DND-41 (cell line): Measurements from ENCODE around the gene OR2V2.
"Not testable (repeated sequence)": the region's sequence is repeated elsewhere in the genome, so short reads cannot be mapped to it uniquely, and the experiment has no call there.

Experiments
- ATAC-seq: fragments of 200-7000 bp; cut with Tn5 transposase; 3 replicates; pipeline ENCODE4 v1.9.1; 2021; ENCODE audit warnings: low read depth; ENCODE audit not compliant: insufficient read depth
- DNase-seq: peaks from one replicate; pipeline ENCODE4 v3.0.0-alpha.2; 2020
- H2AFZ ChIP-seq: 2 replicates; pipeline ENCODE4 v1.6.0; 2012; ENCODE audit warnings: low read depth, low read length
- H3K27ac ChIP-seq: 2 replicates; pipeline ENCODE4 v1.5.1; 2012; ENCODE audit warnings: low read length, inconsistent platforms
- H3K27me3 ChIP-seq: fragments of 200-600 bp; sonication (generic); 2 replicates; pipeline ENCODE4 v1.6.0; 2012; ENCODE audit warnings: low read length, mild to moderate bottlenecking, inconsistent platforms; ENCODE audit not compliant: insufficient read depth, poor library complexity
- H3K36me3 ChIP-seq: 2 replicates; pipeline ENCODE4 v1.5.1; 2012; ENCODE audit warnings: low read length, inconsistent platforms; ENCODE audit not compliant: insufficient read depth
- H3K4me1 ChIP-seq: 2 replicates; pipeline ENCODE4 v1.5.1; 2012; ENCODE audit warnings: mild to moderate bottlenecking, low read length; ENCODE audit not compliant: insufficient read depth
- H3K4me2 ChIP-seq: 2 replicates; pipeline ENCODE4 v1.6.0; 2012; ENCODE audit warnings: mild to moderate bottlenecking, moderate library complexity, low read length, inconsistent platforms; ENCODE audit not compliant: insufficient read depth
- H3K4me3 ChIP-seq, 2 experiments: fragments of 200-600 bp in 1 of 2; shearing (Covaris generic) in 1 of 2; 2 replicates each; pipeline ENCODE4 v1.5.1; 2012 to 2016; ENCODE audit warnings: inconsistent platforms in 2 of 2, low read length in 2 of 2, mild to moderate bottlenecking in 2 of 2, low read depth in 1 of 2, moderate library complexity in 1 of 2
- H3K79me2 ChIP-seq: 2 replicates; pipeline ENCODE4 v1.6.0; 2012; ENCODE audit warnings: low read length, inconsistent platforms; ENCODE audit not compliant: insufficient read depth
- H3K9ac ChIP-seq: 2 replicates; pipeline ENCODE4 v1.6.0; 2012; ENCODE audit warnings: low read depth, mild to moderate bottlenecking, inconsistent platforms, low read length, moderate library complexity
- H3K9me3 ChIP-seq: 2 replicates; pipeline ENCODE4 v1.5.1; 2012; ENCODE audit warnings: low read length, moderate library complexity, mild to moderate bottlenecking, inconsistent platforms; ENCODE audit not compliant: insufficient read depth, severe bottlenecking
- H4K20me1 ChIP-seq: 2 replicates; pipeline ENCODE4 v1.6.0; 2012; ENCODE audit warnings: low read length; ENCODE audit not compliant: insufficient read depth
- CTCF ChIP-seq: IDR thresholded peaks from 2 replicates; pipeline ENCODE4 v1.5.1; 2012; ENCODE audit warnings: borderline replicate concordance, low read length, moderate library complexity, mild to moderate bottlenecking; ENCODE audit not compliant: poor library complexity, severe bottlenecking; ENCODE audit errors: extremely low read depth
- EZH2 ChIP-seq: IDR thresholded peaks from 3 replicates; pipeline ENCODE4 v1.6.1; 2012; ENCODE audit warnings: borderline replicate concordance, low read depth, mild to moderate bottlenecking, moderate library complexity, low read length, inconsistent platforms; ENCODE audit not compliant: severe bottlenecking

The OR2V2 gene

GRCh38 chr5:181166812-181167733 is 19.7 kb downstream of the OR2V2 start:
- H3K27me3 ChIP-seq = peaks cover 4% of the 10 kb centered on the region
- no peak for ATAC-seq
- H3K9me3 ChIP-seq = no peaks in the 10 kb centered on the region
- no peaks in the 10 kb centered on the region for H3K36me3 ChIP-seq
- TF ChIP-seq CTCF = no peak
- TF ChIP-seq EZH2 = no peak
- no peak overlapping the region for H2AFZ ChIP-seq
- H3K4me1 ChIP-seq = peaks cover 5% of the 10 kb centered on the region
- H3K4me3 ChIP-seq = no peak overlapping the region
- H3K4me2 ChIP-seq = no peak overlapping the region
- H3K27ac ChIP-seq = no peak overlapping the region
- no peak for DNase-seq
- H3K9ac ChIP-seq = no peak overlapping the region
- no peaks in the 10 kb centered on the region for H4K20me1 ChIP-seq
- no peaks in the 10 kb centered on the region for H3K79me2 ChIP-seq

GRCh38 chr5:181167814-181168488 is 20.6 kb downstream of the OR2V2 start:
- H2AFZ ChIP-seq = no peak overlapping the region
- no peaks in the 10 kb centered on the region; the same call in 1 of the 2 replicates for H3K4me1 ChIP-seq
- H3K4me2 ChIP-seq = no peak overlapping the region
- H4K20me1 ChIP-seq = no peaks in the 10 kb centered on the region
- no peak overlapping the region for H3K4me3 ChIP-seq
- H3K27ac ChIP-seq = no peak overlapping the region
- DNase-seq = peak; percentile 39
- no peak for TF ChIP-seq EZH2
- TF ChIP-seq CTCF = peak; percentile 58
- H3K9me3 ChIP-seq = no peaks in the 10 kb centered on the region
- peak; percentile 42; the same call in 1 of the 3 replicates for ATAC-seq
- no peaks in the 10 kb centered on the region for H3K79me2 ChIP-seq
- H3K36me3 ChIP-seq = no peaks in the 10 kb centered on the region
- no peak overlapping the region for H3K9ac ChIP-seq
- H3K27me3 ChIP-seq = peaks cover 4% of the 10 kb centered on the region

GRCh38 chr5:181168595-181169118 is 21.3 kb downstream of the OR2V2 start:
- H3K27me3 ChIP-seq = peaks cover 4% of the 10 kb centered on the region
- no peaks in the 10 kb centered on the region for H3K79me2 ChIP-seq
- no peak overlapping the region for H3K27ac ChIP-seq
- no peak overlapping the region for H3K4me3 ChIP-seq
- H3K9ac ChIP-seq = no peak overlapping the region
- no peak overlapping the region for H3K4me2 ChIP-seq
- H3K4me1 ChIP-seq = no peaks in the 10 kb centered on the region; the same call in 1 of the 2 replicates
- DNase-seq (no peak), ATAC-seq (no peak)
- H3K36me3 ChIP-seq = no peaks in the 10 kb centered on the region
- no peaks in the 10 kb centered on the region for H4K20me1 ChIP-seq
- TF ChIP-seq CTCF (no peak), EZH2 (no peak)
- no peaks in the 10 kb centered on the region for H3K9me3 ChIP-seq
- no peak overlapping the region for H2AFZ ChIP-seq

- not testable (repeated sequence) for H2AFZ ChIP-seq, H3K27ac ChIP-seq, H3K79me2 ChIP-seq, H3K27me3 ChIP-seq, ATAC-seq, H3K36me3 ChIP-seq, H3K9me3 ChIP-seq, H4K20me1 ChIP-seq, H3K4me3 ChIP-seq, DNase-seq, H3K4me2 ChIP-seq, H3K9ac ChIP-seq, H3K4me1 ChIP-seq
Measured at GRCh38 chr5:181169459-181170236, 22.3 kb downstream of the OR2V2 start.
